Liver (tissue), 3 donors: ENCODE measurements around the gene PLA2G4D.

Experiments used
- CTCF ChIP-seq: fragments of 150-350 bp; IDR thresholded peaks from 2 replicates; pipeline ENCODE4 v1.5.1; 2017; ENCODE audit warnings: improper control_type of control experiment, low read depth, low read length; ENCODE audit not compliant: missing input control
- FOXA1 ChIP-seq: IDR thresholded peaks from 2 replicates; pipeline ENCODE4 v1.6.1; 2016; ENCODE audit warnings: antibody characterized with exemption
- GABPA ChIP-seq, 2 donors: IDR thresholded peaks in 1 of 2; conservative IDR thresholded peaks in 1 of 2; 2 replicates each; pipeline ENCODE4 v1.6.1; 2016; ENCODE audit warnings: antibody characterized with exemption in 2 of 2, mild to moderate bottlenecking in 1 of 2, moderate library complexity in 1 of 2
- TAF1 ChIP-seq: conservative IDR thresholded peaks from 2 replicates; pipeline ENCODE4 v1.6.1; 2016; ENCODE audit warnings: antibody characterized with exemption, mild to moderate bottlenecking
- YY1 ChIP-seq: IDR thresholded peaks from 2 replicates; pipeline ENCODE4 v1.6.1; 2016; ENCODE audit warnings: antibody characterized with exemption, mild to moderate bottlenecking
- donor health status: healthy.
- donor health status: healthy.

GRCh38 chr15:42078903-42079302 lies 15.5 kb downstream of the PLA2G4D start:
- TF ChIP-seq CTCF, result no peak
- no peak for TF ChIP-seq TAF1
- no peak for TF ChIP-seq GABPA (IDR thresholded peaks at IDR 0.05 in 1 of 2, conservative IDR thresholded peaks at IDR 0.05 in 1 of 2)
- TF ChIP-seq YY1, result no peak
- no peak for TF ChIP-seq FOXA1
